Measurements from ENCODE around the gene PARD6G. TPM values are rescaled to one million over a fixed set of nuclear protein-coding genes. Genes with fewer than 3 reads are reported as not detected.

PARD6G gene
- total and polyA plus RNA-seq, 10 of the 15 experiments (the other 5 are each of a cell fraction or from before 2014, with no cell fraction given): 0.20 to 2.0 (median 0.60) TPM

DNA sequence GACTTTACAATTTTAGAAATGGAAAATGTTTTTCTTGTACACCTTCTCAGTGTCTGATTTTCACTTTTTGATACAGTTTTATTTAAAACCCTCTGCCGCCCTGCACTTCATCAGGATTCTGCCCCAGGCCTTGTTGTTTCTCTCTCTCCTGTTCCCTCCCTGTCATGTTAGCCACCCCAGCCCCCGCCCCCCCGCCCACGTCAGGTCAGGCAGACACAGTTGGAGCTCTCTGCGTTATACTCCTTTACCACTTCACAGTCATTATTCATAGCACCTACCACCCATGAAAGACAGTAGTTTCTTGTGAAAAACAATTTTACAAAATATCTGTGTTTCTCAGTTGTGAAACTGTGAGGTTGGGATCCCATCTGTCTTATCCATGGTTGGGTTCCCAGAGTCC is 116.8 kb downstream of the PARD6G start (continued):
- TF ChIP-seq, protein P1, sequence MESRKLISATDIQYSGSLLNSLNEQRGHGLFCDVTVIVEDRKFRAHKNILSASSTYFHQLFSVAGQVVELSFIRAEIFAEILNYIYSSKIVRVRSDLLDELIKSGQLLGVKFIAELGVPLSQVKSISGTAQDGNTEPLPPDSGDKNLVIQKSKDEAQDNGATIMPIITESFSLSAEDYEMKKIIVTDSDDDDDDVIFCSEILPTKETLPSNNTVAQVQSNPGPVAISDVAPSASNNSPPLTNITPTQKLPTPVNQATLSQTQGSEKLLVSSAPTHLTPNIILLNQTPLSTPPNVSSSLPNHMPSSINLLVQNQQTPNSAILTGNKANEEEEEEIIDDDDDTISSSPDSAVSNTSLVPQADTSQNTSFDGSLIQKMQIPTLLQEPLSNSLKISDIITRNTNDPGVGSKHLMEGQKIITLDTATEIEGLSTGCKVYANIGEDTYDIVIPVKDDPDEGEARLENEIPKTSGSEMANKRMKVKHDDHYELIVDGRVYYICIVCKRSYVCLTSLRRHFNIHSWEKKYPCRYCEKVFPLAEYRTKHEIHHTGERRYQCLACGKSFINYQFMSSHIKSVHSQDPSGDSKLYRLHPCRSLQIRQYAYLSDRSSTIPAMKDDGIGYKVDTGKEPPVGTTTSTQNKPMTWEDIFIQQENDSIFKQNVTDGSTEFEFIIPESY (IDR thresholded peaks at IDR 0.05): no peak
- TF ChIP-seq JUNB (IDR thresholded peaks at IDR 0.05) (no peak), RELA (IDR thresholded peaks at IDR 0.05; ENCODE audit: borderline replicate concordance, partially characterized antibody) (no peak), ZSCAN29 (IDR thresholded peaks at IDR 0.05) (no peak)

DNA sequence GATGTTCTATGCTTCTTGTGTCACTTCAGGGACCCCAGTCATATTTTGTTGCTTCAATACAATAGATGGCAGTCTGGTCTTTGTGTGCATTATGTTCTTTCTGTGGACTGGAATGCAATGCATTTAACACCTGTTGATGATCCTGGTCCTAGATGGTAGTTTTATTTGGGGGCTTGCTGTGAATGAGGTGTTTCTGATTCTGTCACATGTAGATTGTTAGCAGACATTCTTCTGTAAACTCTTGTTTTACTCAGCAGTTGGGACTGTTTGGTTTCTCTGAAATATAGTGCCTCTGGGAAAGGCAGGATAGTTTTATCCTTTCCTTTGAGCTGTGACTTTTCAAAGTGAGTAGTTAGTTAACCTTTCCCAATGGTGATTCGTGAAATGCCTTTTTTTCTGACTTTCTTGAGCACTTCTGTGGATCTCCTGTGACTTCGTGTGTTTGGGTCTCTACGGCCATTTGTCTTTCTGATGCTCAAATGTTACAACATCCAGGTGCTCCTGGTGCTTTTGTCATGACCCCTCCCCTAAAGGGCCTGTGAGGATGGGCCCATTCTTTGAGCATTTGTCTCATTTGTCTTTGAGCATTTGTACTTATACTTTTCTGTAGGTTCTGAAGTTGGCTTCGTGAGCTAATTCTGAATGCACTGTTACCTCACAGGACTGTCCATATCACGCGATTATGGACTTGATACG is 117.5 kb downstream of the PARD6G start:
- Histone ChIP-seq H3K27me3 (replicated peaks in 1 of 2; ENCODE audit: control insufficient read depth in 2 of 2, insufficient read depth in 2 of 2, low read length in 1 of 2) (no peaks in the 10 kb centered on the region), H3K9ac (ENCODE audit: control insufficient read depth, insufficient read depth, low read length) (no peak overlapping the region), H3K27ac (ENCODE audit: control insufficient read depth, insufficient read depth) (no peak overlapping the region), H3K79me2 (ENCODE audit: control insufficient read depth, insufficient read depth, low read length) (peaks cover 9% of the 10 kb centered on the region), H3K36me3 (ENCODE audit: control insufficient read depth in 2 of 2, insufficient read depth in 2 of 2, low read length in 1 of 2) (no peaks in the 10 kb centered on the region; a peak in 2 of 4 replicates), H4K20me1 (ENCODE audit: control insufficient read depth, insufficient read depth) (no peaks in the 10 kb centered on the region), H3K4me2 (ENCODE audit: control insufficient read depth, insufficient read depth) (no peak overlapping the region), H3K4me3 (no peak overlapping the region), H2AFZ (ENCODE audit: control insufficient read depth, low read depth, low read length) (no peak overlapping the region), H3K4me1 (ENCODE audit: control insufficient read depth, insufficient read depth, low read length) (no peaks in the 10 kb centered on the region; the same call in 1 of the 2 replicates), H3K9me3 (replicated peaks; ENCODE audit: control insufficient read depth, insufficient read depth, low read length) (no peaks in the 10 kb centered on the region)
- 86% methylated on average over 7 of the region's 7 CpGs for WGBS (ENCODE audit: insufficient coverage, insufficient replicate concordance, low lambda C conversion rate, missing lambda C conversion rate)
- ChIA-PET POLR2A (interaction anchor here (0.6 kb wide), 1 partner anchor 11 kb away, joined by 3 read pairs; no protein-coding TSS in a partner anchor), CTCF (interaction anchor here (1.0 to 2.3 kb wide), 4 partner anchors 11 to 31 kb away, joined by 3 to 6 read pairs (median 4); no protein-coding TSS in a partner anchor), SMC1A (ENCODE audit: uncharacterized antibody, unreplicated experiment) (interaction anchor here (1.2 to 2.4 kb wide), 3 partner anchors 13 to 84 kb away, joined by 3 to 8 read pairs (median 3); no protein-coding TSS in a partner anchor), RAD21 (ENCODE audit: unreplicated experiment) (no interaction called here)
- no TSS peak for BruUV-seq (replicated peaks)
- no peak for ATAC-seq
- in situ Hi-C loops (cut with MboI) (no loop called here), intact Hi-C loops (cut with micrococcal nuclease; ENCODE audit: unreplicated experiment) (no loop called here)
- no peak for FAIRE-seq
- DNase-seq (ENCODE audit: low read depth, low spot score): no peak
- TF ChIP-seq, protein P2, sequence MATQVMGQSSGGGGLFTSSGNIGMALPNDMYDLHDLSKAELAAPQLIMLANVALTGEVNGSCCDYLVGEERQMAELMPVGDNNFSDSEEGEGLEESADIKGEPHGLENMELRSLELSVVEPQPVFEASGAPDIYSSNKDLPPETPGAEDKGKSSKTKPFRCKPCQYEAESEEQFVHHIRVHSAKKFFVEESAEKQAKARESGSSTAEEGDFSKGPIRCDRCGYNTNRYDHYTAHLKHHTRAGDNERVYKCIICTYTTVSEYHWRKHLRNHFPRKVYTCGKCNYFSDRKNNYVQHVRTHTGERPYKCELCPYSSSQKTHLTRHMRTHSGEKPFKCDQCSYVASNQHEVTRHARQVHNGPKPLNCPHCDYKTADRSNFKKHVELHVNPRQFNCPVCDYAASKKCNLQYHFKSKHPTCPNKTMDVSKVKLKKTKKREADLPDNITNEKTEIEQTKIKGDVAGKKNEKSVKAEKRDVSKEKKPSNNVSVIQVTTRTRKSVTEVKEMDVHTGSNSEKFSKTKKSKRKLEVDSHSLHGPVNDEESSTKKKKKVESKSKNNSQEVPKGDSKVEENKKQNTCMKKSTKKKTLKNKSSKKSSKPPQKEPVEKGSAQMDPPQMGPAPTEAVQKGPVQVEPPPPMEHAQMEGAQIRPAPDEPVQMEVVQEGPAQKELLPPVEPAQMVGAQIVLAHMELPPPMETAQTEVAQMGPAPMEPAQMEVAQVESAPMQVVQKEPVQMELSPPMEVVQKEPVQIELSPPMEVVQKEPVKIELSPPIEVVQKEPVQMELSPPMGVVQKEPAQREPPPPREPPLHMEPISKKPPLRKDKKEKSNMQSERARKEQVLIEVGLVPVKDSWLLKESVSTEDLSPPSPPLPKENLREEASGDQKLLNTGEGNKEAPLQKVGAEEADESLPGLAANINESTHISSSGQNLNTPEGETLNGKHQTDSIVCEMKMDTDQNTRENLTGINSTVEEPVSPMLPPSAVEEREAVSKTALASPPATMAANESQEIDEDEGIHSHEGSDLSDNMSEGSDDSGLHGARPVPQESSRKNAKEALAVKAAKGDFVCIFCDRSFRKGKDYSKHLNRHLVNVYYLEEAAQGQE (IDR thresholded peaks at IDR 0.05; ENCODE audit: low read depth, low read length): no peak

Measured in GM12878 (cell line).